ENCODE measurements around the gene MPPED2. TPM values are rescaled to one million over a fixed set of nuclear protein-coding genes. Genes with fewer than 3 reads are reported as not detected.

MPPED2 gene
- polyA plus RNA-seq, 1 donor, result 7.0 TPM

DNA sequence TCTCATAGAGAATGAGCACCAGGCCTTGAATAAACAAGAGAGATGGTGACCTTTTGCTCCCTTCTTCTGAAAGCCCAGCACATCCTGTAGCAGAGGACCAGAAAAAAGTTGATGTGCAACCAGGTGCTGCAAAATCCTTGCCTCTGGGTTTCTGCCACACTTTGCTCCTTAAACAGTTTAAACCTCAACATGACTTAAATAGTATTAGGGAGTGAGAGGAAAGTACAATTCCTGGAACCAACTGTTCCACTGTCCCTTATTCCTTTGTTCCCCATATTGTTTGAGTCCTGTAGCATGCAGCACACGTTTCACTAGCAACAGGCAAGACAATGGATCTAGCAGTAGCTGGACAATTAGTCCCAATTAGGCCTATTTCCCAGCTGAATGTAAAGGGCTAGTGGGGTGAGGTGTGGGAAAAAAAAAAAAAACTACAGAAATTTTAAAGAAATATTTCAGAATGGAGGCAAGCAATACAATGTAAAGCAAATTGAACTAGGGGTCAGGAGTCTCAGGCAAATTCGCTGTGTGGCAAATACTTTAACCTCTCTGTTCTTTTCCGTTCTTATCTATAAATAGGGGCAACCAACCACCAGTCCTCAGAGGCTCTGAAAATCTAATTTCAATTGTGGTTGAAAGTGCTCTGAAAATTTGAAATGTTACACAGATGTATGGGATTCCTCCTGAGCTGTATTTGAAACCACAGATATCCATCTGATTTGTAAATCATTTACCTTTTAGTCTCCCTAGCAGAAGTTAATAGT lies 6.6 kb downstream of the MPPED2 start:
- 60% methylated on average over 1 of the region's 3 CpGs for WGBS (ENCODE audit: insufficient coverage, low lambda C conversion rate)
- no peaks in the 10 kb centered on the region for H3K9me3 ChIP-seq (ENCODE audit: control insufficient read depth, low read depth, low read length)
- H3K27ac ChIP-seq (ENCODE audit: low read length), result no peak overlapping the region
- no peak for DNase-seq
- H3K27me3 ChIP-seq (ENCODE audit: control insufficient read depth, insufficient read depth, low read length), result peaks cover 35% of the 10 kb centered on the region
- H3K4me1 ChIP-seq (ENCODE audit: control insufficient read depth, insufficient read depth, low read length), result no peaks in the 10 kb centered on the region
- H3K4me3 ChIP-seq (ENCODE audit: low read length), result no peak overlapping the region
- no peaks in the 10 kb centered on the region for H3K36me3 ChIP-seq (ENCODE audit: control insufficient read depth, insufficient read depth, low read length)

DNA sequence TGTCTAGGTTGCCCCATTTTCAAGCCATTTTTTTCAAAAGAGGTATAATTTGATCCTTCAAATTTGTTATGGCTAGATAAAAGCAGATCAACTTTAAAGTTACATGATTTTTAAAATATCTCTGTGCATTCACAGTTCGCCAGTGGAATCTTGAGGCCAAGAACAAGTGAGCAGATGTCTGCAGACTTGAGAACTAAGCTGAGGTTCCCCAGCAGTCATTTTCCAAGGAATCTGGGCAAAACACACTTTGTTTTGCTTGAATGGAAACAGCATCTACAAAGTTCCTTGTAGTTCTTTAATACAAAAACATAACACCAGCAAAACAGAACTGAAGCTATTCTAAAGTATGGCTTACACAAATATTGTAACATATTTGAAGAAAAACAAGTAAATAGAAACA lies 7.7 kb downstream of the MPPED2 start:
- no peaks in the 10 kb centered on the region for H3K36me3 ChIP-seq (ENCODE audit: control insufficient read depth, insufficient read depth, low read length)
- H3K4me3 ChIP-seq (ENCODE audit: low read length), result no peak overlapping the region
- H3K27me3 ChIP-seq (ENCODE audit: control insufficient read depth, insufficient read depth, low read length), result peaks cover 23% of the 10 kb centered on the region
- DNase-seq, result no peak
- H3K4me1 ChIP-seq (ENCODE audit: control insufficient read depth, insufficient read depth, low read length), result no peaks in the 10 kb centered on the region
- no peak overlapping the region for H3K27ac ChIP-seq (ENCODE audit: low read length)
- no peaks in the 10 kb centered on the region for H3K9me3 ChIP-seq (ENCODE audit: control insufficient read depth, low read depth, low read length)
- 100% methylated on average over 1 of the region's 1 CpG for WGBS (ENCODE audit: insufficient coverage, low lambda C conversion rate)

DNA sequence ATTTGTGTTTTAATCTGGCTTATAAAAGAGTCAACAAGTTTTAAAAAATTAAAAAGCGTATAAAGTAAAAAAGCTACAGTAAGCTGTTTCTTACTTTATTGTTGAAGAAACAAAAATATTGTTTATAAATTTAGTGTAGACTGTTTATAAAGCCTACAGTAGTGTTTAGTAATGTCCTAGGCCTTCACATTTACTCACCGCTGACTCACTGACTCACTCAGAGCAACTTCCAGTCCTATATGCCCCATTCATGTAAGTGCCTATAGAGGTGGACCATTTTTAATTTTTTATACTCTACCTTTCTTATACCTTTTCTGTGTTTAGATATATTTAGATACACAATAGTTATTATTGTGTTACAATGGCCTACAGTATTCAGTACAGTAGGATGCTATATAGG lies 12.2 kb downstream of the MPPED2 start:
- 90% methylated on average over 2 of the region's 2 CpGs for WGBS (ENCODE audit: insufficient coverage, low lambda C conversion rate)

GRCh38 chr11:30568931-30569330 lies 17.2 kb downstream of the MPPED2 start:
- no peaks in the 10 kb centered on the region for H3K9me3 ChIP-seq (ENCODE audit: control insufficient read depth, low read depth, low read length)
- H3K27ac ChIP-seq (ENCODE audit: low read length), result no peak overlapping the region
- no peaks in the 10 kb centered on the region for H3K4me1 ChIP-seq (ENCODE audit: control insufficient read depth, insufficient read depth, low read length)
- no peaks in the 10 kb centered on the region for H3K36me3 ChIP-seq (ENCODE audit: control insufficient read depth, insufficient read depth, low read length)
- H3K4me3 ChIP-seq (ENCODE audit: low read length), result no peak overlapping the region
- peaks cover 6% of the 10 kb centered on the region for H3K27me3 ChIP-seq (ENCODE audit: control insufficient read depth, insufficient read depth, low read length)
- DNase-seq, result no peak
- WGBS (ENCODE audit: insufficient coverage, low lambda C conversion rate), result no CpG with 5 or more reads among the region's 8 CpGs

More for the DNA sequence above, 12.2 kb downstream of the MPPED2 start:
- Histone ChIP-seq H3K9me3 (ENCODE audit: control insufficient read depth, low read depth, low read length) (no peaks in the 10 kb centered on the region), H3K27ac (ENCODE audit: low read length) (no peak overlapping the region), H3K36me3 (ENCODE audit: control insufficient read depth, insufficient read depth, low read length) (no peaks in the 10 kb centered on the region), H3K4me3 (ENCODE audit: low read length) (no peak overlapping the region), H3K27me3 (ENCODE audit: control insufficient read depth, insufficient read depth, low read length) (peaks cover 7% of the 10 kb centered on the region), H3K4me1 (ENCODE audit: control insufficient read depth, insufficient read depth, low read length) (no peaks in the 10 kb centered on the region)
- DNase-seq, result no peak

GRCh38 chr11:30567644-30568043 lies 18.5 kb downstream of the MPPED2 start:
- Histone ChIP-seq H3K4me1 (ENCODE audit: control insufficient read depth, insufficient read depth, low read length) (no peaks in the 10 kb centered on the region), H3K4me3 (ENCODE audit: low read length) (no peak overlapping the region), H3K36me3 (ENCODE audit: control insufficient read depth, insufficient read depth, low read length) (no peaks in the 10 kb centered on the region), H3K9me3 (ENCODE audit: control insufficient read depth, low read depth, low read length) (no peaks in the 10 kb centered on the region), H3K27ac (ENCODE audit: low read length) (no peak overlapping the region), H3K27me3 (ENCODE audit: control insufficient read depth, insufficient read depth, low read length) (peaks cover 6% of the 10 kb centered on the region)
- DNase-seq, result no peak
- 33% methylated on average over 1 of the region's 1 CpG for WGBS (ENCODE audit: insufficient coverage, low lambda C conversion rate)

- Histone ChIP-seq H3K9me3 (ENCODE audit: control insufficient read depth, low read depth, low read length) (no peaks in the 10 kb centered on the region), H3K36me3 (ENCODE audit: control insufficient read depth, insufficient read depth, low read length) (no peaks in the 10 kb centered on the region), H3K4me3 (ENCODE audit: low read length) (no peak overlapping the region), H3K27me3 (ENCODE audit: control insufficient read depth, insufficient read depth, low read length) (peaks cover 6% of the 10 kb centered on the region), H3K27ac (ENCODE audit: low read length) (no peak overlapping the region), H3K4me1 (ENCODE audit: control insufficient read depth, insufficient read depth, low read length) (no peaks in the 10 kb centered on the region)
- WGBS (ENCODE audit: insufficient coverage, low lambda C conversion rate), result no CpG with 5 or more reads among the region's 5 CpGs
- DNase-seq, result no peak
Measured at GRCh38 chr11:30567120-30567519, 19.0 kb downstream of the MPPED2 start.

DNA sequence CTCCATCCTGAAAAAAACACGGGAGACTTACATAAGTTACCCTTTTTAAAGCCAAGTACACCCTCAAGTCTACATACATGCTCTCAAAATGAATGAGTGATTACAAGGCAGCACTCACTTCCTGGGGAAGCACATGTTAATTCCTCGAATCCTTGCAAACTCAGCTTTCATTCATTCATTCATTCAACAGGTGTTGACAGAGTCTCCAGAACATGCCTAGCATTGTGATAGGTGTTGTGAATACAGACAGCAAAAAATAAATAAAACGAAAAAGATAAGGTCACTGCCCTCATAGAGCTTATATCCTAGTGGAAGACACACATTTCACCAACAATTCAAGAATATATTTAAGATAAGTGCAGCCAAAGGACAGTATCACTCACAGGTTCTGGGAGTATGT lies 19.7 kb downstream of the MPPED2 start:
- no peak for DNase-seq
- Histone ChIP-seq H3K9me3 (ENCODE audit: control insufficient read depth, low read depth, low read length) (no peaks in the 10 kb centered on the region), H3K36me3 (ENCODE audit: control insufficient read depth, insufficient read depth, low read length) (no peaks in the 10 kb centered on the region), H3K4me1 (ENCODE audit: control insufficient read depth, insufficient read depth, low read length) (no peaks in the 10 kb centered on the region), H3K27ac (ENCODE audit: low read length) (no peak overlapping the region), H3K4me3 (ENCODE audit: low read length) (no peak overlapping the region), H3K27me3 (ENCODE audit: control insufficient read depth, insufficient read depth, low read length) (peaks cover 6% of the 10 kb centered on the region)
- WGBS (ENCODE audit: insufficient coverage, low lambda C conversion rate), result no CpG with 5 or more reads among the region's 3 CpGs

GRCh38 chr11:30565027-30565426 lies 21.1 kb downstream of the MPPED2 start:
- H3K36me3 ChIP-seq (ENCODE audit: control insufficient read depth, insufficient read depth, low read length), result no peaks in the 10 kb centered on the region
- no peak overlapping the region for H3K27ac ChIP-seq (ENCODE audit: low read length)
- no peak for DNase-seq
- H3K4me3 ChIP-seq (ENCODE audit: low read length), result no peak overlapping the region
- WGBS (ENCODE audit: insufficient coverage, low lambda C conversion rate), result 58% methylated on average over 3 of the region's 10 CpGs
- no peaks in the 10 kb centered on the region for H3K9me3 ChIP-seq (ENCODE audit: control insufficient read depth, low read depth, low read length)
- H3K4me1 ChIP-seq (ENCODE audit: control insufficient read depth, insufficient read depth, low read length), result no peaks in the 10 kb centered on the region
- H3K27me3 ChIP-seq (ENCODE audit: control insufficient read depth, insufficient read depth, low read length), result peaks cover 6% of the 10 kb centered on the region

DNA sequence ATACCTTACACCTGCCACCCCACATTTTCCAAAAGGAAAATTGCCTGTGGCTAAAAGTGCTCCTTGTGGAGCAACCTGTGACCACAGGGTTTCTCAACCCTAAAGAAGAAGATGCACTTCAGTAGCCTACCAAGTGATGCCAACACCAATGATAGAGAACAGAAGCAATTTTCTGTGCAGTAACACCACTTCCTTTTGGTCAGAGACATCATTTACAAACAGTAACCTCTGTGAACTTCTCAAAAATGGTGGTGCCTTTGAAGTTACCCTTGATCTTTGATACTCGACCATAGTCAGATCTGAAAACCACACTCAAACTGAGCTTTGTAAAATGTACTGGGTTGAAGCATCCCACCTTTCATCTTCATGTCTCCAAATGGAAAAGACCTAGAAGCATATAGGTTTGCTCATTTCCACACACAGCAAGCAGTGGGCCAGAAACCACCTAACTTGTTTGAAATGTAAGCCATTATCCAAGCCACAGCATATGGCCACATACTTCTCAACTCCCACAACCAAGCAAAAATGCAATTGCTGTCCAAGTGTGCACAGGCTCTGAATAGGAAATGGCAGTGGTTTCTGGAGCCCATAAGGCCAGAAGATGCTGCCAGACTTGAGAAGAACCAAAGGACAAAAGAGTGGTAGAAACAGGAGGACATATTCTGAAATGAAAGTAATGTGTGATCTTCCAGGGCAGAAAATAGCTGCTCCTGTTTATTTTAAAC lies 24.3 kb downstream of the MPPED2 start:
- H3K36me3 ChIP-seq (ENCODE audit: control insufficient read depth, insufficient read depth, low read length), result no peaks in the 10 kb centered on the region
- H3K4me3 ChIP-seq (ENCODE audit: low read length), result no peak overlapping the region
- H3K27ac ChIP-seq (ENCODE audit: low read length), result no peak overlapping the region
- no CpG with 5 or more reads among the region's 1 CpG for WGBS (ENCODE audit: insufficient coverage, low lambda C conversion rate)
- no peaks in the 10 kb centered on the region for H3K9me3 ChIP-seq (ENCODE audit: control insufficient read depth, low read depth, low read length)
- H3K4me1 ChIP-seq (ENCODE audit: control insufficient read depth, insufficient read depth, low read length), result no peaks in the 10 kb centered on the region
- H3K27me3 ChIP-seq (ENCODE audit: control insufficient read depth, insufficient read depth, low read length), result no peaks in the 10 kb centered on the region
- DNase-seq, result no peak

DNA sequence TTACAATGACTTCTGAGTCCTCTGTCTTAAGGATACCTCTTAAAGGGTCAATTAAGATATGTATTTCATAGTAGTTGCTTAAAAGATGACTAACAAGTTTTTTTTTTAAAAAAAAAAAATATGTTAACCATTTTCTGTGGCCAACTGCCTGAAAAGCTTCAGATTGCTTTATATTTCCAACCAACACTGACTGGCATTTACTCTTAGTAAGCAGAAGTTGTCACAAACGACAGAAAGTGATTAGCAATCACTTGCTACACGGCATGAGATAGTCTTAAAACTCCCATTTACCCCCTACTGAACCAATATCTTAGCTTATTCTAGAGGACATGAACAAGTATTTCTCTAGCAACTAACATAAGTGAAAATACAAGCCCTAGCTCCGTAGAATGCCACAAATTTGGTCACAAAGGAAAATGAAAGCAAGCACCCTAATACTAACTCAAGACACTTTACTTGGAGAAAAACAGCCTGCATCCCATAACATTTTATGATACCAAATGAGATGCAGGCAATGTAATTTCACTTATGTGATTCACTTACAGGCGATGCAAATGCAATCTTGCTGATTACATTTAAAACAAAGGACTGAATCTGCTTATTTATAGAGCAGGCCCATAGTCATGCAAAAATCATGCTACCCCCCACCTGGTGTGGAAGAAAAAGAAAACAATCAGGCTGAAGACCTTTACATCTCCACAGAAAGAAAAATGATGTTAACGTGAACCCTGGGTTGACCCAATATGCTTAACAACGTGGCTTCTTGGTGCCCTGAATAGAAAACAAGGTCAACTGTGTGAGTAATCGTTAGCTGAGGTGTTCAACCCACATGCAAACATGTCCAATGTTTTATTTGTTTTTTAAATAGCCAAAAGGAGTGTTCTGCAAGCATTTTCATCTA lies 25.7 kb downstream of the MPPED2 start:
- Histone ChIP-seq H3K4me3 (ENCODE audit: low read length) (no peak overlapping the region), H3K4me1 (ENCODE audit: control insufficient read depth, insufficient read depth, low read length) (no peaks in the 10 kb centered on the region), H3K27me3 (ENCODE audit: control insufficient read depth, insufficient read depth, low read length) (no peaks in the 10 kb centered on the region), H3K9me3 (ENCODE audit: control insufficient read depth, low read depth, low read length) (no peaks in the 10 kb centered on the region), H3K27ac (ENCODE audit: low read length) (no peak overlapping the region), H3K36me3 (ENCODE audit: control insufficient read depth, insufficient read depth, low read length) (no peaks in the 10 kb centered on the region)
- DNase-seq, result no peak
- 54% methylated on average over 3 of the region's 7 CpGs for WGBS (ENCODE audit: insufficient coverage, low lambda C conversion rate)
